CD14-positive monocyte (primary cell): ENCODE results near the gene FERMT2. TPM values are rescaled to one million over a fixed set of nuclear protein-coding genes. Genes with fewer than 3 reads are reported as not detected.

Experiments used
- DNase-seq, 3 donors: peaks; one replicate each; pipeline ENCODE4 v3.0.0-alpha.2; 2011 to 2022
- H2AFZ ChIP-seq: 2 replicates; pipeline ENCODE4 v1.6.0; 2012; ENCODE audit warnings: mild to moderate bottlenecking, low read depth, low read length, inconsistent platforms; ENCODE audit not compliant: insufficient read depth, poor library complexity, severe bottlenecking
- H3K27ac ChIP-seq, 2 donors: 1 replicate in 1 of 2; 2 replicates in 1 of 2; pipeline ENCODE4 v1.5.1; 2012 to 2013; ENCODE audit warnings: low read length in 2 of 2, control low read depth in 1 of 2, inconsistent platforms in 1 of 2, low read depth in 1 of 2, mild to moderate bottlenecking in 1 of 2
- H3K27me3 ChIP-seq, 2 donors: one replicate each; pipeline versions ENCODE4 v1.6.0 to v1.6.1; 2011 to 2013; ENCODE audit warnings: low read length in 2 of 2; ENCODE audit not compliant: control insufficient read depth in 2 of 2, insufficient read depth in 2 of 2
- H3K36me3 ChIP-seq, 2 donors: replicated peaks in 1 of 2; 1 replicate in 1 of 2; 2 replicates in 1 of 2; pipeline versions ENCODE4 v1.5.1 to v1.6.1; 2012 to 2013; ENCODE audit warnings: low read length in 2 of 2, control low read depth in 1 of 2, inconsistent platforms in 1 of 2, mild to moderate bottlenecking in 1 of 2; ENCODE audit not compliant: insufficient read depth in 2 of 2, control insufficient read depth in 1 of 2
- H3K4me1 ChIP-seq, 2 donors: 1 replicate in 1 of 2; 2 replicates in 1 of 2; pipeline versions ENCODE4 v1.5.1 to v1.6.1; 2012 to 2013; ENCODE audit warnings: low read length in 2 of 2, control low read depth in 1 of 2, inconsistent platforms in 1 of 2, mild to moderate bottlenecking in 1 of 2, moderate library complexity in 1 of 2; ENCODE audit not compliant: insufficient read depth in 2 of 2, control insufficient read depth in 1 of 2
- H3K4me2 ChIP-seq: replicated peaks from 2 replicates; pipeline ENCODE3; 2012; ENCODE audit warnings: low read length, moderate library complexity, mild to moderate bottlenecking; ENCODE audit not compliant: poor library complexity, severe bottlenecking; ENCODE audit errors: extremely low read depth
- H3K4me3 ChIP-seq, 3 experiments: fragments of 200-600 bp in 1 of 3; sonication (generic) in 1 of 3; replicated peaks in 1 of 3; 1 replicate in 2 of 3; 2 replicates in 1 of 3; pipeline ENCODE4 v1.5.1; 2011 to 2013; ENCODE audit warnings: low read length in 3 of 3, mild to moderate bottlenecking in 3 of 3, control low read depth in 2 of 3, low read depth in 2 of 3, inconsistent platforms in 1 of 3, moderate library complexity in 1 of 3
- H3K79me2 ChIP-seq: 2 replicates; pipeline ENCODE4 v1.6.0; 2012; ENCODE audit warnings: mild to moderate bottlenecking, control low read depth, inconsistent platforms, low read length, moderate library complexity; ENCODE audit not compliant: insufficient read depth
- H3K9ac ChIP-seq: 2 replicates; pipeline ENCODE4 v1.6.0; 2017; ENCODE audit warnings: low read length, mild to moderate bottlenecking; ENCODE audit not compliant: insufficient read depth, poor library complexity, severe bottlenecking
- H3K9me3 ChIP-seq, 2 donors: replicated peaks in 1 of 2; 1 replicate in 1 of 2; 2 replicates in 1 of 2; pipeline versions ENCODE4 v1.5.1 to v1.6.1; 2012 to 2013; ENCODE audit warnings: low read length in 2 of 2, control low read depth in 1 of 2; ENCODE audit not compliant: control insufficient read depth in 1 of 2, insufficient read depth in 1 of 2
- H4K20me1 ChIP-seq: 2 replicates; pipeline ENCODE4 v1.6.0; 2012; ENCODE audit warnings: mild to moderate bottlenecking, low read length, control low read depth, moderate library complexity; ENCODE audit not compliant: insufficient read depth
- H3K27ac Mint-ChIP-seq, 7 donors: one replicate each; pipeline ENCODE4 v1.8.0; 2020; ENCODE audit warnings: mild to moderate bottlenecking in 7 of 7, mixed read lengths in 7 of 7, moderate library complexity in 6 of 7, inconsistent platforms in 2 of 7
- H3K27me3 Mint-ChIP-seq, 3 donors: one replicate each; pipeline ENCODE4 v1.8.0; 2021 to 2022; ENCODE audit warnings: low read depth in 3 of 3, mild to moderate bottlenecking in 3 of 3, mixed read lengths in 3 of 3, moderate library complexity in 3 of 3, inconsistent platforms in 1 of 3
- H3K36me3 Mint-ChIP-seq, 2 donors: one replicate each; pipeline ENCODE4 v1.8.0; 2020; ENCODE audit warnings: mixed read lengths in 2 of 2, inconsistent platforms in 1 of 2, mild to moderate bottlenecking in 1 of 2
- H3K4me1 Mint-ChIP-seq: one replicate; pipeline ENCODE4 v1.8.0; 2020; ENCODE audit warnings: mild to moderate bottlenecking, mixed read lengths
- H3K4me3 Mint-ChIP-seq, 2 donors: one replicate each; pipeline ENCODE4 v1.8.0; 2020; ENCODE audit warnings: mild to moderate bottlenecking in 2 of 2, mixed read lengths in 2 of 2, moderate library complexity in 1 of 2
- H3K9me3 Mint-ChIP-seq, 7 donors: one replicate each; pipeline ENCODE4 v1.8.0; 2020 to 2022; ENCODE audit warnings: mixed read lengths in 7 of 7, mild to moderate bottlenecking in 6 of 7, moderate library complexity in 6 of 7, inconsistent platforms in 2 of 7
- CTCF ChIP-seq: fragments of 200-600 bp; IDR thresholded peaks from one replicate; pipeline ENCODE4 v1.8.0; 2022; ENCODE audit warnings: antibody characterized with exemption, mild to moderate bottlenecking
- WGBS: methylation state at CpG from one replicate; pipeline ENCODE4 v1.1.5; 2013; ENCODE audit warnings: missing lambda C conversion rate; ENCODE audit not compliant: insufficient coverage; 5-methylcytosine and 5-hydroxymethylcytosine counted together
- intact Hi-C, 2 donors: fragments of 100-400 bp; cut with micrococcal nuclease; formaldehyde crosslinking; loops; one replicate each; pipeline versions ENCODE4 v1.15.0 to v1.15.1; 2023
- polyA plus RNA-seq, 3 donors: library from polyadenylated mRNA; depleted of rRNA in 1 of 3; unstranded in 2 of 3; stranded (reverse) in 1 of 3; fragments of 300-500 nt in 2 of 3; fragments of >200 nt in 1 of 3; fragmentation: Illumina TruSeq in 2 of 3; gene quantifications; 1 replicate in 2 of 3; 2 replicates in 1 of 3; pipeline ENCODE4 v1.2.3, GENCODE V29; 2012 to 2021

Gene FERMT2
- polyA plus RNA-seq, 3 donors = not detected

- TF ChIP-seq CTCF = no peak
- H2AFZ ChIP-seq = no peak overlapping the region
- H3K36me3 ChIP-seq = no peaks in the 10 kb centered on the region
- H3K4me1 Mint-ChIP-seq = peaks cover 22% of the 10 kb centered on the region
- intact Hi-C loops = no loop called here
- H3K9me3 ChIP-seq = peaks cover 0 to 10% of the 10 kb centered on the region in 2 donors
- H3K9ac ChIP-seq = no peak overlapping the region
- peaks cover 0 to 10% (median 4%) of the 10 kb centered on the region in 7 donors for H3K9me3 Mint-ChIP-seq
- H3K4me2 ChIP-seq = no peak overlapping the region
- no peak for DNase-seq
- H3K4me3 Mint-ChIP-seq = peak overlapping the region in 1 of 2 donors; percentile 93
- H3K27me3 ChIP-seq = peaks cover 61 to 62% of the 10 kb centered on the region in 2 donors
- peaks cover 3 to 4% of the 10 kb centered on the region in 2 donors for H3K36me3 Mint-ChIP-seq
- no peak overlapping the region for H3K27ac Mint-ChIP-seq
- H3K27ac ChIP-seq = no peak overlapping the region
- H3K27me3 Mint-ChIP-seq = peaks cover 63 to 76% (median 65%) of the 10 kb centered on the region in 3 donors
- no peaks in the 10 kb centered on the region for H3K79me2 ChIP-seq
- peaks cover 8 to 15% of the 10 kb centered on the region in 2 donors for H3K4me1 ChIP-seq
- H3K4me3 ChIP-seq = no peak overlapping the region
- H4K20me1 ChIP-seq = no peaks in the 10 kb centered on the region
These were observed 2.0 kb downstream of the FERMT2 start for GRCh38 chr14:52948836-52949235.

GRCh38 chr14:52948039-52948438, 2.8 kb downstream of the FERMT2 start:
- H3K4me3 ChIP-seq = no peak overlapping the region
- peaks cover 8 to 15% of the 10 kb centered on the region in 2 donors for H3K4me1 ChIP-seq
- WGBS = no CpG with 5 or more reads among the region's 3 CpGs
- no peaks in the 10 kb centered on the region for H4K20me1 ChIP-seq
- TF ChIP-seq CTCF = no peak
- no peak overlapping the region for H2AFZ ChIP-seq
- H3K9me3 ChIP-seq = peaks cover 0 to 10% of the 10 kb centered on the region in 2 donors
- Mint-ChIP-seq H3K27me3 (peaks cover 56 to 70% (median 58%) of the 10 kb centered on the region in 3 donors), H3K4me3 (no peak overlapping the region), H3K9me3 (peaks cover 0 to 10% (median 3%) of the 10 kb centered on the region in 7 donors), H3K4me1 (peaks cover 22% of the 10 kb centered on the region), H3K27ac (no peak overlapping the region), H3K36me3 (peaks cover 3 to 4% of the 10 kb centered on the region in 2 donors)
- no peak overlapping the region for H3K27ac ChIP-seq
- peaks cover 53 to 54% of the 10 kb centered on the region in 2 donors for H3K27me3 ChIP-seq
- peak in 1 of 3 donors; percentile 10 for DNase-seq
- H3K4me2 ChIP-seq = no peak overlapping the region
- H3K9ac ChIP-seq = no peak overlapping the region
- H3K79me2 ChIP-seq = no peaks in the 10 kb centered on the region
- H3K36me3 ChIP-seq = no peaks in the 10 kb centered on the region
- intact Hi-C loops = no loop called here
